Smooth muscle cell (in vitro differentiated cells): ENCODE data around the gene NGDN. TPM values are rescaled to one million over a fixed set of nuclear protein-coding genes. Genes with fewer than 3 reads are reported as not detected.
"Not testable (repeated sequence)": the region's sequence is repeated elsewhere in the genome, so short reads cannot be mapped to it uniquely, and the experiment has no call there.

ENCODE experiments used
- DNase-seq: peaks from one replicate; lab custom pipeline; 2025; ENCODE audit not compliant: unreplicated experiment; lab: John Stamatoyannopoulos, UW
- H2AFZ ChIP-seq: fragments of 200-600 bp; sonication (generic); 2 replicates; pipeline ENCODE4 v1.6.0; 2016; ENCODE audit warnings: antibody characterized with exemption, low read depth, mild to moderate bottlenecking
- H3F3A ChIP-seq: fragments of 200-600 bp; sonication (generic); 2 replicates; pipeline ENCODE4 v1.6.0; 2017; ENCODE audit warnings: antibody characterized with exemption, low read depth
- H3K27ac ChIP-seq: fragments of 200-600 bp; sonication (generic); 2 replicates; pipeline ENCODE4 v1.5.1; 2016; ENCODE audit warnings: low read depth, mild to moderate bottlenecking
- H3K27me3 ChIP-seq: fragments of 200-600 bp; sonication (generic); 2 replicates; pipeline ENCODE4 v1.6.1; 2016; ENCODE audit warnings: low read depth, mild to moderate bottlenecking
- H3K36me3 ChIP-seq: fragments of 200-600 bp; sonication (generic); 2 replicates; pipeline ENCODE4 v1.5.1; 2016; ENCODE audit warnings: low read depth
- H3K4me1 ChIP-seq: fragments of 200-600 bp; sonication (generic); 2 replicates; pipeline ENCODE4 v1.5.1; 2016; ENCODE audit warnings: low read depth
- H3K4me2 ChIP-seq: fragments of 200-600 bp; sonication (generic); 2 replicates; pipeline ENCODE4 v1.6.0; 2016; ENCODE audit warnings: mild to moderate bottlenecking
- H3K4me3 ChIP-seq: fragments of 200-600 bp; sonication (generic); 2 replicates; pipeline ENCODE4 v1.5.1; 2016; ENCODE audit warnings: mild to moderate bottlenecking
- H3K79me2 ChIP-seq: fragments of 200-600 bp; sonication (generic); 2 replicates; pipeline ENCODE4 v1.6.0; 2016; ENCODE audit warnings: low read depth, mild to moderate bottlenecking
- H3K9ac ChIP-seq: fragments of 200-600 bp; sonication (generic); 2 replicates; pipeline ENCODE4 v1.6.0; 2016; ENCODE audit warnings: low read depth
- H3K9me3 ChIP-seq: fragments of 200-600 bp; sonication (generic); replicated peaks from 2 replicates; pipeline ENCODE4 v1.5.1; 2016; ENCODE audit warnings: low read depth
- H4K20me1 ChIP-seq: fragments of 200-600 bp; sonication (generic); 2 replicates; pipeline ENCODE4 v1.6.0; 2016; ENCODE audit warnings: low read depth
- CTCF ChIP-seq: fragments of 200-600 bp; sonication (generic); IDR thresholded peaks from 2 replicates; pipeline ENCODE4 v1.5.1; 2017; ENCODE audit warnings: borderline replicate concordance, mild to moderate bottlenecking, antibody characterized with exemption; ENCODE audit not compliant: insufficient read depth, poor library complexity, severe bottlenecking
- WGBS: methylation state at CpG from one replicate; pipeline ENCODE4 v1.1.7; 2016; ENCODE audit warnings: low lambda C conversion rate; 5-methylcytosine and 5-hydroxymethylcytosine counted together
- polyA plus RNA-seq: library from polyadenylated mRNA; unstranded; fragments of >200 nt; fragmentation: Nextera tagmentation; extraction: Ambion mirVana; gene quantifications from 2 replicates; pipeline ENCODE4 v1.2.1, GENCODE V29; 2016
- total RNA-seq: library from RNA; depleted of rRNA; stranded (reverse); fragments of >200 nt; gene quantifications from 2 replicates; pipeline ENCODE4 v1.2.3, GENCODE V29; 2014

The NGDN gene
- total RNA-seq (43.2 and 52.0 TPM in 2 replicates), polyA plus RNA-seq (58.0 and 59.6 TPM in 2 replicates)

- Histone ChIP-seq H3K27ac (peak within 1 kb of the TSS; percentile 88), H2AFZ (peak within 1 kb of the TSS; percentile 98), H3K4me3 (peak within 1 kb of the TSS; percentile 70), H3K79me2 (peaks cover 16% of the 10 kb centered on the region), H3K36me3 (no peaks in the 10 kb centered on the region), H4K20me1 (no peaks in the 10 kb centered on the region), H3K4me1 (peaks cover 4% of the 10 kb centered on the region), H3K4me2 (peak within 1 kb of the TSS; percentile 85), H3F3A (no peaks in the 10 kb centered on the region), H3K27me3 (no peaks in the 10 kb centered on the region), H3K9me3 (no peaks in the 10 kb centered on the region), H3K9ac (peak within 1 kb of the TSS; percentile 97)
- peak; percentile 60 for DNase-seq
- WGBS, result 3% methylated on average over 41 of the region's 41 CpGs
- peak; percentile 77 for TF ChIP-seq CTCF
Measured at GRCh38 chr14:23469127-23469905, at the start of gene NGDN. NGDN (plus strand) TSS chr14:23469703; CDS start chr14:23469716, 13 bp downstream.

- Histone ChIP-seq H4K20me1 (no peaks in the 10 kb centered on the region), H3K4me3 (no peak overlapping the region), H3K27ac (no peak overlapping the region), H3F3A (no peaks in the 10 kb centered on the region), H3K36me3 (no peaks in the 10 kb centered on the region), H3K27me3 (no peaks in the 10 kb centered on the region), H3K4me2 (no peak overlapping the region), H3K9me3 (no peaks in the 10 kb centered on the region), H2AFZ (no peak overlapping the region), H3K4me1 (no peaks in the 10 kb centered on the region), H3K79me2 (no peaks in the 10 kb centered on the region), H3K9ac (no peak overlapping the region)
- no peak for DNase-seq
- no peak for TF ChIP-seq CTCF
Measured at GRCh38 chr14:23421594-23421993, 47.9 kb upstream of the NGDN start.

GRCh38 chr14:23423657-23424056, 45.8 kb upstream of the NGDN start:
- Histone ChIP-seq H3K36me3 (no peaks in the 10 kb centered on the region), H3K4me2 (no peak overlapping the region), H3K27me3 (no peaks in the 10 kb centered on the region), H3F3A (no peaks in the 10 kb centered on the region), H2AFZ (no peak overlapping the region), H3K27ac (no peak overlapping the region), H3K9ac (no peak overlapping the region), H3K79me2 (no peaks in the 10 kb centered on the region), H4K20me1 (no peaks in the 10 kb centered on the region), H3K9me3 (no peaks in the 10 kb centered on the region), H3K4me3 (no peak overlapping the region), H3K4me1 (no peaks in the 10 kb centered on the region)
- no peak for DNase-seq
- 88% methylated on average over 6 of the region's 6 CpGs for WGBS
- no peak for TF ChIP-seq CTCF

- TF ChIP-seq CTCF, result no peak
- Histone ChIP-seq H3K36me3 (no peaks in the 10 kb centered on the region), H3K27ac (no peak overlapping the region), H3K9me3 (no peaks in the 10 kb centered on the region), H3K79me2 (no peaks in the 10 kb centered on the region), H3K9ac (no peak overlapping the region), H2AFZ (no peak overlapping the region), H4K20me1 (no peaks in the 10 kb centered on the region), H3K4me1 (no peaks in the 10 kb centered on the region), H3F3A (no peaks in the 10 kb centered on the region), H3K4me2 (no peak overlapping the region), H3K27me3 (no peaks in the 10 kb centered on the region), H3K4me3 (no peak overlapping the region)
- 82% methylated on average over 10 of the region's 10 CpGs for WGBS
- no peak for DNase-seq
Measured at GRCh38 chr14:23425169-23425568, 44.3 kb upstream of the NGDN start.

GRCh38 chr14:23425798-23426197, 43.7 kb upstream of the NGDN start:
- H3K36me3 ChIP-seq, H3K27me3 ChIP-seq, H3K27ac ChIP-seq, H3K79me2 ChIP-seq, H2AFZ ChIP-seq, H3F3A ChIP-seq, DNase-seq, H4K20me1 ChIP-seq, H3K9ac ChIP-seq, H3K4me2 ChIP-seq, H3K4me1 ChIP-seq, H3K9me3 ChIP-seq, H3K4me3 ChIP-seq: not testable (repeated sequence)
- WGBS, result 92% methylated on average over 6 of the region's 6 CpGs
